ENCODE results near the gene DNAAF8. TPM values are rescaled to one million over a fixed set of nuclear protein-coding genes. Genes with fewer than 3 reads are reported as not detected.

The DNAAF8 gene
- polyA plus RNA-seq (2011; rRNA removed): 0.89 and 1.6 TPM in 2 replicates
- 0.78 and 1.7 TPM in 2 replicates for polyA minus RNA-seq (2011; rRNA and poly(A)+ RNA removed)

DNA sequence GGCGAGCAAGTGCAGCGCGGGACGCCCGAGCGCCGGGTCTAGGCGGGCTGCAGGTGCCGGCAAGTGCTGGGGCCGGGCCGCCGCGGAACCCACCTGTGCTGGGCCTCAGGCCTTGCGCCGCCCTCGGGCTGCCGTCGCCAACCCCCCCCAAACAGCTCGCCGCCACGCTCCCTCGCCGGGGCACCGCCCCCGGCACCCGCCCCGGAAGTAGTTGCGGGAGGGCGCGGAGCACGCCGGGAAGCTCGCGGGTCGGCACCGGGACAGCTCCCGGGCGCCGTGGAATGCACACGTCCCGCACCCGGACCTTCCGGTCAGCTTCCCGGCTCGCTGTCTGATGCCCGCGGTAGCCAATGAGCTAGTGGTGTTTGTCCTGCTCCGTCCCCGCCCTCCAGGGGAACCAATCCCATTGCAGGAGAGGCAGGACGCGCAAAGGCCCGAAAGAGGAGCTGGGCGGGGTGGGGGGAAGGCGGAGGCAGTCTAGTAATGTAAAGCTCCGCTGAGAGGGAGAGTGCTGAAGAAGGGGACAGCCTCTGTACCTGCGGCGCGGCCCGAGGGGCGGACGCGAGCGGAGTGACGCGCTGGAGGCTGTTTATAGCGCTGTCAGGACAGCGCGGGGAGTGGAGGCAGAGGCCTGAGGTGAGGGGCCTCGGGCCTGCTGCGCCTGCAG lies at the start of gene DNAAF8, which contains the start of gene ANKS3:
Gene DNAAF8 (plus strand): TSS at position 475 of the 667 bp plus-strand sequence. CDS start 1,978 bp downstream, outside the sequence.
Gene ANKS3 (minus strand): TSS at position 209 of the 667 bp plus-strand sequence. CDS start 4,122 bp downstream, outside the sequence.
- CTCF ChIA-PET: interaction anchor here (1.3 kb wide), 1 partner anchor 222 kb away, joined by 7 read pairs; no protein-coding TSS in a partner anchor
- TF ChIP-seq, protein P1, sequence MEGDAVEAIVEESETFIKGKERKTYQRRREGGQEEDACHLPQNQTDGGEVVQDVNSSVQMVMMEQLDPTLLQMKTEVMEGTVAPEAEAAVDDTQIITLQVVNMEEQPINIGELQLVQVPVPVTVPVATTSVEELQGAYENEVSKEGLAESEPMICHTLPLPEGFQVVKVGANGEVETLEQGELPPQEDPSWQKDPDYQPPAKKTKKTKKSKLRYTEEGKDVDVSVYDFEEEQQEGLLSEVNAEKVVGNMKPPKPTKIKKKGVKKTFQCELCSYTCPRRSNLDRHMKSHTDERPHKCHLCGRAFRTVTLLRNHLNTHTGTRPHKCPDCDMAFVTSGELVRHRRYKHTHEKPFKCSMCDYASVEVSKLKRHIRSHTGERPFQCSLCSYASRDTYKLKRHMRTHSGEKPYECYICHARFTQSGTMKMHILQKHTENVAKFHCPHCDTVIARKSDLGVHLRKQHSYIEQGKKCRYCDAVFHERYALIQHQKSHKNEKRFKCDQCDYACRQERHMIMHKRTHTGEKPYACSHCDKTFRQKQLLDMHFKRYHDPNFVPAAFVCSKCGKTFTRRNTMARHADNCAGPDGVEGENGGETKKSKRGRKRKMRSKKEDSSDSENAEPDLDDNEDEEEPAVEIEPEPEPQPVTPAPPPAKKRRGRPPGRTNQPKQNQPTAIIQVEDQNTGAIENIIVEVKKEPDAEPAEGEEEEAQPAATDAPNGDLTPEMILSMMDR (IDR thresholded peaks at IDR 0.05; ENCODE audit: low read depth, low read length): no peak
- no peaks in the 10 kb centered on the region; the same call in 1 of the 2 replicates for H3K9me3 ChIP-seq (ENCODE audit: control insufficient read depth, insufficient read depth, low read length)
- H3K27ac ChIP-seq (ENCODE audit: low read depth, low read length): peak within 1 kb of the TSS; percentile 94
- DNase-seq (ENCODE audit: low read depth, low spot score): peak; percentile 94
- peak within 1 kb of the TSS; percentile 96 for H3K4me3 ChIP-seq (ENCODE audit: low read depth, low read length)
- POLR2A ChIA-PET: interaction anchor here (0.6 to 2.1 kb wide), 11 partner anchors 10 to 299 kb away, joined by 3 to 11 read pairs (median 3); partner anchors contain the start of genes NAGPA, NUDT16L1 and SEC14L5
- no peaks in the 10 kb centered on the region for H3K27me3 ChIP-seq (ENCODE audit: control insufficient read depth, insufficient read depth, low read length)

DNA sequence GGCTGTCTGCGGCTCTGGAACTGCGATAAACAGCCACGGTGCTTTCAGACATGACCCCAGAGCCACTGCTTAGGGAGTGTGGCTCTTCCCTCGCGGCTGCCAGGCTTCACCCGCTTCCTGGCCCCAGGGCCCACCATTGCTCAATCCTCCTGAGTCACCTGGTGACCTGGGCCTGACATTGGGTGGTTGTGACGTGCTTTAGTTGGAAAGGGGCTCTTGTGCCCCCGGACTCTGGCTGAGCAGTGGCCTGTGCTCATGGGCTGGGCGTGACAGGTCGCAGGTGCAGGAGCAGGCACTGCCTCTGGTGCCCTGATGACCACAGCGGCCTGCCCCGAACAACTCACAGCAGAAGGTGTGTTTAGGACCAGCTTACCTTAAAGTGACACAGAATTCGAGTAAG lies 49.6 kb upstream of the DNAAF8 start:
- ChIA-PET POLR2A (no interaction called here), CTCF (no interaction called here)
- Histone ChIP-seq H3K4me3 (ENCODE audit: low read depth, low read length) (no peak overlapping the region), H3K27ac (ENCODE audit: low read depth, low read length) (no peak overlapping the region), H3K27me3 (ENCODE audit: control insufficient read depth, insufficient read depth, low read length) (no peaks in the 10 kb centered on the region), H3K9me3 (ENCODE audit: control insufficient read depth, insufficient read depth, low read length) (no peaks in the 10 kb centered on the region; the same call in 1 of the 2 replicates)
- TF ChIP-seq, protein P1 (IDR thresholded peaks at IDR 0.05; ENCODE audit: low read depth, low read length): no peak
- no peak for DNase-seq (ENCODE audit: low read depth, low spot score)

DNA sequence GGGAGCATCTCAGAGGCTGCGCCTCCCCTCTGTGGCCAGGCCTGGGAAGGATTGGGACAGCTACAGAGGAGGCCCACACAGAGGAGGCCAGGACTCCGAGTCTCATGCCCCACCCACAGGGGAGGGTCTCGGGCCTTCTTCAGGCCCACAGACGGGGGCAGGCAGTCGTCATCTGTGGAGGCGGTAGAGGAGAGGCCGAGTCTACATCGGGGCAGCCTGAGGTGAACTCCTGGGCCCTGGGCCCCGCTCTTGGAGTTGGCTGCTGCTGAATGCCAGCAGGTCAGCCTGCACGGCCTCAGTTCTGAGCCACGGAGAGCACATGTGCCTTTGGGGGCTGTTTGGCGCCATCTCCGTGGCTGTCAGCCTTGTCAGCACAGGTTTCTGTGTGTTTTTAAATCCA lies 49.0 kb upstream of the DNAAF8 start:
- ChIA-PET POLR2A (no interaction called here), CTCF (no interaction called here)
- H3K4me3 ChIP-seq (ENCODE audit: low read depth, low read length): no peak overlapping the region
- no peaks in the 10 kb centered on the region for H3K27me3 ChIP-seq (ENCODE audit: control insufficient read depth, insufficient read depth, low read length)
- no peak overlapping the region for H3K27ac ChIP-seq (ENCODE audit: low read depth, low read length)
- TF ChIP-seq, protein P1 (IDR thresholded peaks at IDR 0.05; ENCODE audit: low read depth, low read length): no peak
- no peak for DNase-seq (ENCODE audit: low read depth, low spot score)
- H3K9me3 ChIP-seq (ENCODE audit: control insufficient read depth, insufficient read depth, low read length): no peaks in the 10 kb centered on the region; the same call in 1 of the 2 replicates

DNA sequence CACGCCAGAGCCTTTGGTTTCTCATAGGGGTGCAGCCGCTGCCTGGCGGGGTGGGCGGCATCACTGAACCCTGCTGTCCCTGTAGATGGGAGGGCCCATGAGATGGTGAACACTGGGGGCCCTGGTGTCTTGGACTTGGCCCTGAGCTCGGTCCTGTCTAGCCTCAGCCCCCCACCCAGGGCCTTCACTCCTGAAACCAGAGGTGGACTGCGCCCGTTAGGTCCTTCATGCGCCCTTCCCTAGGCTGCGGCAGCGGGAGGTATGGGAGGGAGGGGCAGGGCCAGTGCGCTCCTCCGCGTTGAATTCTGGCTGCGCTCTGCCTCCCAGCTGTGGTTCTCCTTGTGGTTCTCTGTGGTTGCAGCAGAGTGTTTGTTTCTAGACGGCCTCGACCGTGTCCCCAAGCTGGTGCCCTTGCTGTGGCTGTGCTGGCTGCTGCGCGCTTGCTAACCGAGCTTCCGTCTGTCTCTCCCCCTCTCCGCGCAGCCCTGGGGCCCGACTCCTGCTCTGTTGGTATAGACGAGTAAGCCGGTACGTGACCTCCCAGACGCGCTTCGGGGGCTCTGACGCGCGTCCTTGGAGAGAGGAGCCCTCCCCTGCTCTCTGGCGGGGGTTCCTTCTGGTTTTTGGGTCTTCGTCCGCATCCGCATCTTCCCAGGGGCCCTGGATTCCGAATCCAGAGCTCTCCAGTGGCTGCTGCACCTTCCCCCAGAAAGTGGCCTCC lies 48.4 kb upstream of the DNAAF8 start:
- Histone ChIP-seq H3K27ac (ENCODE audit: low read depth, low read length) (no peak overlapping the region), H3K9me3 (ENCODE audit: control insufficient read depth, insufficient read depth, low read length) (no peaks in the 10 kb centered on the region; the same call in 1 of the 2 replicates), H3K4me3 (ENCODE audit: low read depth, low read length) (no peak overlapping the region), H3K27me3 (ENCODE audit: control insufficient read depth, insufficient read depth, low read length) (no peaks in the 10 kb centered on the region)
- CTCF ChIA-PET: no interaction called here
- no peak for DNase-seq (ENCODE audit: low read depth, low spot score)
- POLR2A ChIA-PET: no interaction called here
- TF ChIP-seq, protein P1 (IDR thresholded peaks at IDR 0.05; ENCODE audit: low read depth, low read length): no peak

Data from AG04450 (cell line).